Upper lobe of right lung (tissue), 1 donor: ENCODE data around the gene SIRT7. TPM values are rescaled to one million over a fixed set of nuclear protein-coding genes. Genes with fewer than 3 reads are reported as not detected.

Experiments used
- ATAC-seq: fragments of 200-7000 bp; cut with Tn5 transposase; one replicate; pipeline ENCODE4 v1.9.1; 2020; ENCODE audit warnings: mild to moderate bottlenecking, moderate library complexity
- DNase-seq: peaks from one replicate; pipeline ENCODE4 v3.0.0-alpha.2; 2020
- H3K27ac ChIP-seq: fragments of 200-600 bp; one replicate; pipeline ENCODE4 v1.8.0; 2022
- H3K27me3 ChIP-seq: fragments of 200-600 bp; one replicate; pipeline ENCODE4 v1.8.0; 2022; ENCODE audit warnings: mild to moderate bottlenecking
- H3K36me3 ChIP-seq: fragments of 200-600 bp; one replicate; pipeline ENCODE4 v1.8.0; 2022
- H3K4me1 ChIP-seq: fragments of 200-600 bp; one replicate; pipeline ENCODE4 v1.8.0; 2022
- H3K4me3 ChIP-seq: fragments of 200-600 bp; one replicate; pipeline ENCODE4 v1.8.0; 2022; ENCODE audit warnings: mild to moderate bottlenecking
- H3K9me3 ChIP-seq: fragments of 200-600 bp; one replicate; pipeline ENCODE4 v1.8.0; 2022
- intact Hi-C: fragments of 100-400 bp; cut with DNase I; formaldehyde crosslinking; loops from one replicate; pipeline ENCODE4 v1.11.0; 2022
- total RNA-seq: library from RNA; stranded (reverse); fragmentation: NEBNext Ultra II Directional; extraction: Animal tissue kit (Norgen Biotek cat#: 25700); gene quantifications from one replicate; pipeline ENCODE4 v1.2.1, GENCODE V29; 2021
- TF ChIP-seq, protein P1 (sequence below): fragments of 200-600 bp; IDR thresholded peaks from one replicate; pipeline ENCODE4 v1.8.0; 2022; ENCODE audit warnings: antibody characterized with exemption
- donor health status: DM: no; HTN: yes; CAD: no; lungs with severe emphysema.

Gene SIRT7
- total RNA-seq, 1 donor from 2014 or later, result 27.5 TPM

DNA sequence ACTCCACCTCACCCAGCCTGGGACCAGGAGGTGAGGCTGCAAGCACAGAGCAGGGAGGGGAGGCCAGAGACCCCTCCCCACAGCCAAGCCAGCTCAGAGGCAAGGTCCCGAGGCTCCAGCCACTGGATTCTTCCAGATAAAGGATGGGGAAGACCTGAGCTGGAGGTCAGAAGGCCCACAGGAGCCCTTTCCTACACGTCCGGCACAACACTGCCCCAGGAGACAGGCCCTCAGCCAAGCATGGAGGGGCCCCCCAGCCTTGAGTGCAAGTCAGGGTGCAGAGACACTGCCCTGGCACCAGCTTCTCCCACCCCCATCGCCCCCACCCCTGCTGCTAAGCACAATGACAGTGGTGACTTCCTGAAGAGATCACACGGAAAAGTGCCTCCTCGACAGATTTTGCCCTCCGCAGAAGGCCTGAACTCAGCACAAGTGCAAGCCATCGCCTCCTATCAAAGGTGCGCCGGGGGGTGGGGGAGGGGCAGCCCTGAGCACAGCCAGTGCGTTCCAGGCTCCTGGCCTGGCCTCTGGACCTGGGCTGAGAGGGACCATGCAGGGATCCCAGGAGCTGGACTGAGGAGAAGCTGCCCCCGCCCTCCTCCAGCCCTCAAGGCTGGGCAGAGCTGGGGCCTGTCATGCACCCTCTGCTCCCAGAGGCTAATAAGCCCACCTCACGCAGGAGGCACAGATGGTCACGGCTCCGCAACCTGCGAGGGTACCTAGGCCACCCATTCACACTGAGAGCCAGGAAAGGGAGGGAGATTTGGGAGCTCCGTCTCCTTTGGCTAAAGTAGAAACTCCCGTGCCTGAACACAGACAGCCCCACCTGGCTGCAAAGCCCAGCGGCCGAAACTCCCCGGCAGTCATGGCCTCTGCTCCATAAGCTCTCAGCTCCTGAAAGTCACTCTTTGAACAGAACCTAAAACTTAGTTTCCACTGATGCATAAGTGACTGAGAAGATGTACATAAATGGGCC, 6.9 kb upstream of the SIRT7 start:
- Histone ChIP-seq H3K27me3 (no peaks in the 10 kb centered on the region), H3K27ac (peak overlapping the region; percentile 30), H3K9me3 (no peaks in the 10 kb centered on the region), H3K4me3 (no peak overlapping the region), H3K4me1 (peaks cover 41% of the 10 kb centered on the region), H3K36me3 (peaks cover 15% of the 10 kb centered on the region)
- no peak for DNase-seq
- intact Hi-C loops, result no loop called here
- TF ChIP-seq, protein P1, sequence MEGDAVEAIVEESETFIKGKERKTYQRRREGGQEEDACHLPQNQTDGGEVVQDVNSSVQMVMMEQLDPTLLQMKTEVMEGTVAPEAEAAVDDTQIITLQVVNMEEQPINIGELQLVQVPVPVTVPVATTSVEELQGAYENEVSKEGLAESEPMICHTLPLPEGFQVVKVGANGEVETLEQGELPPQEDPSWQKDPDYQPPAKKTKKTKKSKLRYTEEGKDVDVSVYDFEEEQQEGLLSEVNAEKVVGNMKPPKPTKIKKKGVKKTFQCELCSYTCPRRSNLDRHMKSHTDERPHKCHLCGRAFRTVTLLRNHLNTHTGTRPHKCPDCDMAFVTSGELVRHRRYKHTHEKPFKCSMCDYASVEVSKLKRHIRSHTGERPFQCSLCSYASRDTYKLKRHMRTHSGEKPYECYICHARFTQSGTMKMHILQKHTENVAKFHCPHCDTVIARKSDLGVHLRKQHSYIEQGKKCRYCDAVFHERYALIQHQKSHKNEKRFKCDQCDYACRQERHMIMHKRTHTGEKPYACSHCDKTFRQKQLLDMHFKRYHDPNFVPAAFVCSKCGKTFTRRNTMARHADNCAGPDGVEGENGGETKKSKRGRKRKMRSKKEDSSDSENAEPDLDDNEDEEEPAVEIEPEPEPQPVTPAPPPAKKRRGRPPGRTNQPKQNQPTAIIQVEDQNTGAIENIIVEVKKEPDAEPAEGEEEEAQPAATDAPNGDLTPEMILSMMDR, result no peak
- ATAC-seq, result no peak

DNA sequence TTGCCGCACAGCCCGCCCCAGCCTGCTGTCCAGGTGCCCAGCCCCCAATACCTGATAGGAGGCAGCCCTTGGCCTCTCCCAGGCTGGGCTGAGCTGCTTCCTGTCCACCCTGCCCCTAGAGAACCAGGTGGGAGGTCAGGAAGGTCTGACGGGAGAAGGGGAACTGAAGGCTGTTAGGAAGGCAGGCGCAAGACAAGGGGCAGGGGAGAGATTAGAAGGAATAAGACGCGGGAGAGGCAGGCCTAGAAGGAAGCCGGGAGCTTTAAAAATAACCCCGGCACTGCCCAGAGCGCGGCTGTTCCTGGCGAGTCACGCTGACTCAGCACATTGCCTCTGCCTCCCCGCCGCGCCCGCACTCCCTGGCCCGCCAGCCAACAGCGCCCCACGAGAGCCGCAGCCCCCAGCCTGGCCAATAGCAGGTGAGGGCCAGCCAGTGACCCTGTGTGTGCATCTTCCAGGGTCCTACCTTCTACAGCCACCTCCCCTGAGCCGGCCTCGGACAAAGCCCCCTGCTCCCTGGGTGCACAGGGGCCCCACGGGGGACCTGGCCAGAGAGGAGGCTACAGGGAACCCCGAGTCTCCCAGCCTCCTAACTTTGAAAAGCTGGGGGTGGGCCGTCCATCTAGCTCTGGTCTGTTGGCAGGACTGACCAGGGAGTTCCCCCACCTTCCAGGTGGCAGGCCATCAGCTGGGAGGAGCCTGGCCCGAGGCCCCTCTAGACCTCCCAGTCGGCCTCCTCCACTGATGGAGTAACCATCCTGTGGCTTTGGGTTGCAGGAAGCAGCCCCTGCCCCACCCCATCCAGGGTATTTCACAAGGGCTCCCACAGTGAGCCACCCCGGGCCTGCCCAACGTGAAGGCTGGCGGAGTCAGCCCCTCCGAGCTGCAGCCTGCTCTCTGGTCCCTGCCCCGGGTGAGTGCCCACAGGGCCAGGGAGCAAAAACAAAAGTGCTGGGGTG, 5.6 kb upstream of the SIRT7 start:
- H3K4me3 ChIP-seq, result peak overlapping the region; percentile 39
- peaks cover 15% of the 10 kb centered on the region for H3K36me3 ChIP-seq
- TF ChIP-seq, protein P1, result no peak
- intact Hi-C loops, result no loop called here
- DNase-seq, result peak; percentile 85
- peak; percentile 45 for ATAC-seq
- peaks cover 36% of the 10 kb centered on the region for H3K4me1 ChIP-seq
- H3K9me3 ChIP-seq, result no peaks in the 10 kb centered on the region
- H3K27me3 ChIP-seq, result no peaks in the 10 kb centered on the region
- peak overlapping the region; percentile 68 for H3K27ac ChIP-seq

DNA sequence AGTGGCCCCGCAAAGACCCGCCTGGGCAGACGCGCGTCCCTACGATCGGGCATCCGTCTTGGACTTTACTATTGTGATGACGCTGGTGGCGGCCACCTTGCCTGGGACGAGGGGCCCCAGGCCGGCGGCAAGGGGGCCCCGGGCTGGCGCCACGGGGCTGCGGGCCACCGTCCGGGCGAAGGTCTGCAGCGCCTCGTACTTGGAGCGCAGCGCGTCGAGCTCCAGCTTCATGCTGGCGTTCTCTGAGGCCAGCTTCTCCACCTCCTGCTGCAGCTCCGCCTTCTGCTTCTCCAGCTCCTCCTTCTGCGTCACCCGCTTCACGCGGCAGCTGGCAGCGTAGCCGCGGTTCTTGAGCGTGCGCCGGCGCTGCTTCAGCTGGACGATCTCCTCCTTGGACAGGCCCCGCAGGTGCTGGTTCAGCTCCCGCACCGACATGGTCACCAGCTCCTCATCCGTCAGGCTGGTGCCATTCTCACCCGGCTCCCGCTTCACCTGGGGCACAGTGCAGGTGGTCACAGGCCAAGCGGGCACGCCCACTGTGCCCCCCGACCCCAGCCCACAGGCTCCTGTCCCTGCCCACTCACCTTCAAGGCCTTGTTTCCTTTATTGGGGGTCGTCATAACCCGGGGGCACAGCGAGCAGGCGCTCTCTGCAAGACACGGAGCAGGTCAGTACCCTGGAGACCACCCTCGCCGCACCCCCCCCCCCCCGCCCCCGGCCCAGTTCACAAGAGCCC, 4.8 kb upstream of the SIRT7 start:
- no peaks in the 10 kb centered on the region for H3K27me3 ChIP-seq
- no peak for DNase-seq
- no peak overlapping the region for H3K4me3 ChIP-seq
- intact Hi-C loops, result no loop called here
- peaks cover 36% of the 10 kb centered on the region for H3K4me1 ChIP-seq
- ATAC-seq, result no peak
- H3K36me3 ChIP-seq, result peaks cover 15% of the 10 kb centered on the region
- H3K27ac ChIP-seq, result peak overlapping the region; percentile 68
- TF ChIP-seq, protein P1, result no peak
- no peaks in the 10 kb centered on the region for H3K9me3 ChIP-seq

DNA sequence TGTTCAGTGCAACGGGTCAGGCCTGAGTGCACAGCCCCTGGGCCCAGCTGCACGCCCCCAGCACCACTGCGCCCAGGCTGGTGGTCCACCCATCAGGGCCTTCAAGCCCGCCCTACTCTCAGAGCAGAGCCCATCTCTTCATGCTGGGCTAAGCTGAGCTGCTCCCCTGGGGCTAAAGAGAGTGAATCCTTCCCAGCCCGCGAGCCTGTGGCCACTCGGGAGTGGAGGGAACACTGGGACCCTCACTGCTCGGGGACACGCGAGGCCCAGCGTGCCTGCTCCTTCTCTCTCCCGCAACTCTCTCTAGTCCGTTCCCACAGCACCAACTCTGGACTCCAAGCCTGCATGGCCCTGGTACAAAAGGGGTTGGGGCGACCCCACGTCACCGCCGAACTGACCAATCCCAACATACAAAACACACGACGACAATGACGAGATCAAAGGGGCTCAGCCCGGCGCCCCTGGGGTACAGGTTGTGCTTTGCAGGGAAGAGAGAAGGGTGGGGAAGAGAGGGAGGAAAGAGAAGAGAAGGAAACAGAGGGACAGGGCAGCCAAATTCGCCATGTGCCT, 4.1 kb upstream of the SIRT7 start:
- H3K9me3 ChIP-seq, result no peaks in the 10 kb centered on the region
- H3K4me1 ChIP-seq, result peaks cover 38% of the 10 kb centered on the region
- TF ChIP-seq, protein P1, result no peak
- no peaks in the 10 kb centered on the region for H3K27me3 ChIP-seq
- H3K36me3 ChIP-seq, result peaks cover 15% of the 10 kb centered on the region
- H3K4me3 ChIP-seq, result no peak overlapping the region
- DNase-seq, result no peak
- intact Hi-C loops, result no loop called here
- H3K27ac ChIP-seq, result no peak overlapping the region
- ATAC-seq, result no peak

DNA sequence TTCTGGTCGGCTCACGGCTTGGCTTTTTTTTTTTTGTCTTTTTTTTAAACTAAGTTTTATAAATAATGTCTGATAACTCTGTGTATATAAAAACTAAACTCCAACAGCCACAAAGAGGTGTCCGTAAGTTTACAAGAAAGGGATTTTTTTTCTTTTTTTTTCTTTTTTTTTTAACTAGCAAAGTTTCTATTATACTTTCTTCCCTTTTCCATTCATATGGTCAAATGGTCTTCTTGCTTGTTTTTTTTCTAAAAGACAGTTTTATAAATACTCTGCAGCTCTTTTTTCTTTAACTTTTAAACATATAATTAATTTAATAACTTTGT, 3.5 kb upstream of the SIRT7 start:
- no peak overlapping the region for H3K4me3 ChIP-seq
- TF ChIP-seq, protein P1, result no peak
- ATAC-seq, result no peak
- H3K36me3 ChIP-seq, result peaks cover 15% of the 10 kb centered on the region
- intact Hi-C loops, result no loop called here
- H3K4me1 ChIP-seq, result peaks cover 44% of the 10 kb centered on the region
- DNase-seq, result no peak
- H3K27ac ChIP-seq, result no peak overlapping the region
- no peaks in the 10 kb centered on the region for H3K27me3 ChIP-seq
- no peaks in the 10 kb centered on the region for H3K9me3 ChIP-seq
